GM19324 (cell line): ENCODE measurements around the gene IGFBP5.

Experiments
- ATAC-seq: cut with Tn5 transposase; IDR thresholded peaks from one replicate; pipeline ENCODE4 v1.9.1; 2021; ENCODE audit warnings: mild to moderate bottlenecking, moderate library complexity; ENCODE audit not compliant: unreplicated experiment, low FRiP score

Gene IGFBP5

DNA sequence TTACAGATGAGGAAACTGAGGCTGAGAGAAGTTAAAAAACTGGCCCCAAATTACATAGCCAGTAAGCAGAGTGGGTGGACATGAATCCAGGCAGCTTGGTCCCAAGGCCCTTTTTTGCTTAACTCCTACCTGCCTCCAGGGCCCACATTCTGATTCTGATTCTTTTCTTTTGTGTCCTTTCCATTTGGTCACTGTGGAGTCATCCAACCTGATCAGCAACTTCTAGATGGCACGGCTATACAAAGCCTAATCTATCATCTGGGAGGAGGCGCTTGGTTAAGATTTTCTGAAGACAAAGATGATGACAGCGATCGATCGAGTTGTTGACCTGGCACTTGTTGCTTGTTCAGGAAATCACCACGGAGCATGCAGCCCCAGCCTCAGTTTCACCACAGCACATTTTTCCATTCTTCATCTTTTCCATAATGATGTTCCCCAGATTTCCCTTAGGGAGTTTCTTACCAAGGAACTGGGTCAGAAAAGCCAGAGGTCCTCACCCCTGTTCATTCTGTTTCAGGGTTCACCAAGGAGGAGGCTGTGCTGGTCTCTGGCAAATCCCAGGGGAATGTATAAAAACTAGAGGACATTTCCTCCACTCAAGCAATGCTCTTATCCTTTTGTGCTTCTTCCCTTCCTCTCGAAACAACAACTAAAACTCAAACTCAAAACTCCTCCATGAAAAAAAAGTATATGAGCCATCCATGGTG lies 69.0 kb downstream of the IGFBP5 start:
- ATAC-seq: no peak

DNA sequence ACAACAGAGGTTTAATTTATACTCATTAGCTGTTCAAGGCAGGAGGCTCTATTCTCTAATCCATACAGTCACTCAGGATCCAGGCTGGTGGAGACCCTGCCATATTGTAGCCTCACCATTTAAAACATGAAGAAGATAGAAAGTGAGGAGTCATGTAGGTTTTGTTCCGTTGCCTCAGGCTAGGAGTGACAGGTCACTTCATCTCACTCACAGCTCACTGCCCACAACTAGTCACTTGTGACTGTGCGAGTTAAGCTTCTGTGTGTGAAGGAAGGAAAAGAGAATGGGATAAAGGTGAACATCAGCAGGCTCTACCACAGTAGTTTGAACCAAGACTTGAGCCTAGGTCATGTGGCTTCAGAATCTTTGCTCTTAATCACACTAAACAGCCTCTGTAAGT lies 71.1 kb downstream of the IGFBP5 start:
- no peak for ATAC-seq

DNA sequence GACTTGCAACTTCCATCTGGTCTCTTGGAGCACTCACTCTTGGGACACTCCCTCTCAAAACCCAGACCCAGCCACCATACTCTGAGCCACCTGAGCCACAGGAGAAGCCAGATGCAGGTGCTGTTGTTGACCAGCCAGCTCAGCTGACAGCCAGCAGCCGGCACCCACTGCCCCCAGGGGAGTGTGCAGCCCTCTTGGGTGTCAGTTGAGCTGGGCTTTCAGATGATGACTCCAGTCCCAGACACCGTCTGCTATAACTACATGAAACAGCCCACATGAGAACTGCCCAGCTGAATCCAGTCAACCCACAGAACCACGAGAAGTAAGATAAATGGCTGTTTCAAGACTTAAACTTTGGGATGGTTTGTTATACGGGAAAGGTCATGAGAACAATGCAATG lies 72.8 kb downstream of the IGFBP5 start:
- no peak for ATAC-seq
